HEK293 (cell line): ENCODE measurements around the gene CRB3.

Experiments
- HOXA7 ChIP-seq: sonication (generic); formaldehyde crosslinking; IDR thresholded peaks from 2 replicates; pipeline ENCODE4 v1.8.1; 2022; ENCODE audit warnings: missing genetic modification reagents, borderline replicate concordance
- MYNN ChIP-seq: fragments of 450-650 bp; formaldehyde crosslinking; IDR thresholded peaks from 2 replicates; pipeline ENCODE4 v1.5.1; 2016; ENCODE audit warnings: missing biosample characterization, missing genetic modification characterization, borderline replicate concordance
- SCRT2 ChIP-seq: fragments of 450-650 bp; formaldehyde crosslinking; IDR thresholded peaks from 2 replicates; pipeline ENCODE4 v1.5.1; 2016; ENCODE audit warnings: missing biosample characterization, missing genetic modification characterization
- ZFP3 ChIP-seq: fragments of 450-650 bp; formaldehyde crosslinking; IDR thresholded peaks from 2 replicates; pipeline ENCODE4 v1.5.1; 2016; ENCODE audit warnings: low read depth, missing biosample characterization, missing genetic modification characterization
- ZNF146 ChIP-seq: fragments of 450-650 bp; formaldehyde crosslinking; IDR thresholded peaks from 2 replicates; pipeline ENCODE4 v1.5.1; 2016; ENCODE audit warnings: missing biosample characterization, missing genetic modification characterization
- ZNF175 ChIP-seq: fragments of 450-650 bp; formaldehyde crosslinking; IDR thresholded peaks from 2 replicates; pipeline ENCODE4 v1.5.1; 2016; ENCODE audit warnings: missing biosample characterization, missing genetic modification characterization
- ZNF335 ChIP-seq: fragments of 450-650 bp; formaldehyde crosslinking; conservative IDR thresholded peaks from 2 replicates; pipeline ENCODE4 v1.5.1; 2016; ENCODE audit warnings: missing biosample characterization, missing genetic modification characterization
- ZNF621 ChIP-seq: fragments of 450-650 bp; formaldehyde crosslinking; IDR thresholded peaks from 2 replicates; pipeline ENCODE4 v1.5.1; 2017; ENCODE audit warnings: missing biosample characterization, missing genetic modification characterization
- TF ChIP-seq, protein P1 (sequence below): fragments of 450-650 bp; formaldehyde crosslinking; IDR thresholded peaks from 2 replicates; pipeline ENCODE4 v1.5.1; 2016; ENCODE audit warnings: missing biosample characterization, missing genetic modification characterization
- TF ChIP-seq, protein P2 (sequence below): fragments of 450-650 bp; formaldehyde crosslinking; IDR thresholded peaks from 2 replicates; pipeline ENCODE4 v1.5.1; 2016; ENCODE audit warnings: missing biosample characterization, missing genetic modification characterization

DNA sequence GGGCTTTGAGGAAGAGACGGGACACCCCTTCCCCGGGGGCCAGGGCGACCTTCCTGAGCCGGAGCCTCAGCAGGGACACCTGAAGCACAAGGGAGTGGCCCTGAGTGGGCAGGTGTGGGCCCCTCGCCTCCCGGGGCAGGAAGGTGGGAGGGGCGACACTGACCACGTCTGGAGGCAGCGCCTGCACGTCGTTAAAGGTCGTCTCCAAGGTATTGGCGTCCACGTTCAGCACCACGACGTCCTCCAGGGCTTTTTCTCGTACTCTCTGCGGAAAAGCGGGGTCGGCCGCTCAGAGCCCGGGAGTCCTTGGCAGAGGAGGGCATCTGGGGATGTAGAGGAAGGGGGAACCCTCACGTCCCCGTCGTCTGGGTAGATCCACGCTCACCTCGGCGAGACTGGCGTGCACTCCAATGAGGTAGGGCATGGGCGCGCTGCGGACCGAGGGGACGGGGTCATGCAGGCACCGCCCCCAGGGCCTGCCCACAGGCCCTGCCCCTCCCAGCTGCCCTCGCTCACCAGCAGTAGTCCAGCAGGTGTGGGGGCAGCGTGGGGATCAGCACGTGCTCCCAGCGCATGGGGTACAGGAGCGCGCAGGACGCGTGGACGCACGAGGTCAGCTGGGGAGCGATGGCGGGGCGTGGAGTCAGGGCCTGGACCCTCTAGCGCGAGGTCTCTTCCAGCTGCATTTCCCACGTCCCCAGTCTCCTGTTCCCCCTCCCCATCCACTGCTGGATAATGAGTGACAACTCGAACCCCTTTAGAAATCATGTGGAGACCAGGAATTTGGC is 11.4 kb downstream of the CRB3 start:
- TF ChIP-seq, protein P1, sequence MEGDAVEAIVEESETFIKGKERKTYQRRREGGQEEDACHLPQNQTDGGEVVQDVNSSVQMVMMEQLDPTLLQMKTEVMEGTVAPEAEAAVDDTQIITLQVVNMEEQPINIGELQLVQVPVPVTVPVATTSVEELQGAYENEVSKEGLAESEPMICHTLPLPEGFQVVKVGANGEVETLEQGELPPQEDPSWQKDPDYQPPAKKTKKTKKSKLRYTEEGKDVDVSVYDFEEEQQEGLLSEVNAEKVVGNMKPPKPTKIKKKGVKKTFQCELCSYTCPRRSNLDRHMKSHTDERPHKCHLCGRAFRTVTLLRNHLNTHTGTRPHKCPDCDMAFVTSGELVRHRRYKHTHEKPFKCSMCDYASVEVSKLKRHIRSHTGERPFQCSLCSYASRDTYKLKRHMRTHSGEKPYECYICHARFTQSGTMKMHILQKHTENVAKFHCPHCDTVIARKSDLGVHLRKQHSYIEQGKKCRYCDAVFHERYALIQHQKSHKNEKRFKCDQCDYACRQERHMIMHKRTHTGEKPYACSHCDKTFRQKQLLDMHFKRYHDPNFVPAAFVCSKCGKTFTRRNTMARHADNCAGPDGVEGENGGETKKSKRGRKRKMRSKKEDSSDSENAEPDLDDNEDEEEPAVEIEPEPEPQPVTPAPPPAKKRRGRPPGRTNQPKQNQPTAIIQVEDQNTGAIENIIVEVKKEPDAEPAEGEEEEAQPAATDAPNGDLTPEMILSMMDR (tag by site-specific recombination), result no peak
- TF ChIP-seq MYNN (no peak), ZFP3 (no peak), ZNF146 (tag by site-specific recombination) (no peak), ZNF621 (tag by site-specific recombination) (no peak), ZNF335 (tag by site-specific recombination) (no peak), HOXA7 (CRISPR knock-in tag) (no peak), ZNF175 (no peak), SCRT2 (no peak)
- TF ChIP-seq, protein P2, sequence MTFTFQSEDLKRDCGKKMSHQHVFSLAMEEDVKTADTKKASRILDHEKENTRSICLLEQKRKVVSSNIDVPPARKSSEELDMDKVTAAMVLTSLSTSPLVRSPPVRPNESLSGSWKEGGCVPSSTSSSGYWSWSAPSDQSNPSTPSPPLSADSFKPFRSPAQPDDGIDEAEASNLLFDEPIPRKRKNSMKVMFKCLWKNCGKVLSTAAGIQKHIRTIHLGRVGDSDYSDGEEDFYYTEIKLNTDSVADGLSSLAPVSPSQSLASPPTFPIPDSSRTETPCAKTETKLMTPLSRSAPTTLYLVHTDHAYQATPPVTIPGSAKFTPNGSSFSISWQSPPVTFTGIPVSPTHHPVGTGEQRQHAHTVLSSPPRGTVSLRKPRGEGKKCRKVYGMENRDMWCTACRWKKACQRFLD (tag by site-specific recombination), result no peak
